ENCODE data around the gene PFDN4. TPM values are rescaled to one million over a fixed set of nuclear protein-coding genes. Genes with fewer than 3 reads are reported as not detected.

PFDN4 gene
- total and polyA plus RNA-seq, 2 of the 4 experiments (the other 2 are of a cell fraction): 14.9 to 93.2 TPM

DNA sequence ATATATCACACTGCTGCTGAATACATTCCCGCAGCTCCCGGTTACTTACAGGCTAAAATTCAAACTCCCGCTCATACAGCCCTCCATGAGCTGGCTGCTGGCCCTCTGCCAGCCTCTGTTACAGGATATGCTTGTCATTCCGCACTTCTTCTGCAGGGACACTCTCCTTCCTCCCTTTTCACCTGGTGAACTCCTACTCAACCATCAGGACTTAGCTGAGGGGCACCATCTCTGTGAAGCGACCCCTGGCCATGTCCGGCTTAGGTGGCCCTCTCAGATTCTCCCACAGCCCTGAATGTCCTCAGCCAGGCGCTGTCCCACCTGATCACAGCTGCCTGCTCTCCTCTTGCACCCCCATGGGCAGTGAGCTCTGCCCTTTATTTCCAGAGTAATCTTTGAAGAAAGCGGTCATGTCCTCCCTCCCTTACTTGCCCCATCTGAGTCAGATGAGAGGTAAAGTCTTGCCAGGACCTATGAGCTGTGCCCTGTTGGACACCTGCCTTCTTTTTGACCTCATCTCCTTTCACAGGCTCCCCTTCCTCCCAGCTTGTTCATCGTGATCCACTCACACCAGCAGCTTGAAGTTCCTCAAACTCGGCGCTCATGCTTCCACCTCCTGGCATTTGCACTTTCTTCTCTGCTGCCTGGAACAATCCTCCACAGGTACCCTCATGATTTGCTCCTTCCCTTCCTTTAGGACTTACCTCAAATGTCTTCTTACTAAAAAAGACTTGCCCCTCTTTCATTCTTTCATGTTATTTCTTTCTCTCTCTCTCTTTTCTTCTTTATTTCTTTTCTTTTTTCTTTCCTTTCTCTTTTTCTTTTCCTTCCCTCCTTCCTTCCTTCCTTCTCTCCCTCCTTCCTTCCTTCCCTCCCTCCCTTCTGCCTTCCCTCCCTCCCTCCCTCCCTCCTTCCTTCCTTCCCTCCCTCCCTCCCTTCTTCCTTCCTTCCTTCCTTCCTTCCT is 39.7 kb upstream of the PFDN4 start:
- WGBS, 2 experiments (ENCODE audit: extremely low coverage in 2 of 2, insufficient read length in 1 of 2): 44% methylated on average over 5 of the region's 11 CpGs; no CpG with 5 or more reads in 1 of the 2 experiments
- Histone ChIP-seq H2BK15ac (ENCODE audit: low read depth, low read length) (no peak overlapping the region), H2BK20ac (ENCODE audit: low read depth, low read length) (no peak overlapping the region), H3K79me1 (ENCODE audit: low read depth in 1 of 2, low read length in 2 of 2) (no peaks in the 10 kb centered on the region), H3K9me1 (ENCODE audit: insufficient read depth, low read length) (no peaks in the 10 kb centered on the region), H3K4me3 (ENCODE audit: insufficient read depth, low read depth, low read length) (no peak overlapping the region), H3K18ac (ENCODE audit: low read depth, low read length) (no peak overlapping the region), H4K5ac (ENCODE audit: low read depth, low read length) (no peak overlapping the region), H3K14ac (replicated peaks; ENCODE audit: low read depth, low read length) (no peak overlapping the region), H4K8ac (ENCODE audit: low read depth in 2 of 2, low read length in 2 of 2) (no peak overlapping the region), H2BK120ac (ENCODE audit: low read depth, low read length) (no peak overlapping the region), H3K56ac (ENCODE audit: extremely low read depth, insufficient read depth, low read length) (no peak overlapping the region), H3K4ac (ENCODE audit: low read depth, low read length) (no peak overlapping the region), H3K23ac (ENCODE audit: low read depth, low read length) (no peak overlapping the region), H3K4me2 (ENCODE audit: low read depth, low read length) (no peak overlapping the region), H3K4me1 (ENCODE audit: control insufficient read depth, insufficient read depth, low read length) (no peaks in the 10 kb centered on the region; the same call in 1 of the 2 replicates), H3K27me3 (ENCODE audit: control insufficient read depth, insufficient read depth, low read length) (peaks cover 56% of the 10 kb centered on the region), H2AFZ (replicated peaks; ENCODE audit: low read length, poor library complexity) (no peak overlapping the region), H4K91ac (ENCODE audit: insufficient read depth, low read depth, low read length) (no peak overlapping the region), H3K9ac (ENCODE audit: low read depth, low read length) (no peak overlapping the region), H3K9me3 (ENCODE audit: control insufficient read depth, insufficient read depth, low read length) (no peaks in the 10 kb centered on the region), H4K20me1 (ENCODE audit: insufficient read depth, low read length) (no peaks in the 10 kb centered on the region), H2AK5ac (ENCODE audit: low read depth, low read length) (no peak overlapping the region), H2BK5ac (ENCODE audit: low read depth, low read length, poor library complexity, severe bottlenecking) (no peak overlapping the region), H3K36me3 (ENCODE audit: control insufficient read depth, insufficient read depth, low read length) (no peaks in the 10 kb centered on the region), H2AK9ac (replicated peaks; ENCODE audit: low read depth, low read length, poor library complexity) (no peak overlapping the region), H3K27ac (ENCODE audit: insufficient read depth, low read length) (no peak overlapping the region)
- dilution Hi-C loops (cut with HindIII; ENCODE audit: low sequenced_read_pairs, unreplicated experiment) (no loop called here), in situ Hi-C loops (cut with MboI; ENCODE audit: low sequenced_read_pairs) (no loop called here), intact Hi-C loops (cut with micrococcal nuclease) (no loop called here)
- ATAC-seq (ENCODE audit: low read depth): no peak
- POLR2A ChIA-PET (ENCODE audit: unreplicated experiment): no interaction called here
- DNase-seq: peak; percentile 23
- TF ChIP-seq BHLHE40 (IDR thresholded peaks at IDR 0.05; ENCODE audit: low read depth, low read length): no peak
- TF ChIP-seq CEBPB (IDR thresholded peaks at IDR 0.05; ENCODE audit: low read depth, low read length): no peak
- TF ChIP-seq MXI1 (IDR thresholded peaks at IDR 0.05; ENCODE audit: borderline replicate concordance, low read depth, low read length): no peak
- TF ChIP-seq CHD1 (IDR thresholded peaks at IDR 0.05; ENCODE audit: low read depth, low read length): no peak
- TF ChIP-seq FOS (IDR thresholded peaks at IDR 0.05; ENCODE audit: low read depth, low read length): no peak
- TF ChIP-seq POLR2A (IDR thresholded peaks at IDR 0.05; ENCODE audit: low read depth, low read length): no peak
- no peak for TF ChIP-seq MAFK (IDR thresholded peaks at IDR 0.05; ENCODE audit: low read depth, low read length)
- TF ChIP-seq RAD21 (IDR thresholded peaks at IDR 0.05; ENCODE audit: low read length): no peak
- TF ChIP-seq, protein P1, sequence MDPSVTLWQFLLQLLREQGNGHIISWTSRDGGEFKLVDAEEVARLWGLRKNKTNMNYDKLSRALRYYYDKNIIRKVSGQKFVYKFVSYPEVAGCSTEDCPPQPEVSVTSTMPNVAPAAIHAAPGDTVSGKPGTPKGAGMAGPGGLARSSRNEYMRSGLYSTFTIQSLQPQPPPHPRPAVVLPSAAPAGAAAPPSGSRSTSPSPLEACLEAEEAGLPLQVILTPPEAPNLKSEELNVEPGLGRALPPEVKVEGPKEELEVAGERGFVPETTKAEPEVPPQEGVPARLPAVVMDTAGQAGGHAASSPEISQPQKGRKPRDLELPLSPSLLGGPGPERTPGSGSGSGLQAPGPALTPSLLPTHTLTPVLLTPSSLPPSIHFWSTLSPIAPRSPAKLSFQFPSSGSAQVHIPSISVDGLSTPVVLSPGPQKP (IDR thresholded peaks at IDR 0.05; ENCODE audit: borderline replicate concordance, low read depth, low read length): no peak
- no TSS peak for BruUV-seq (replicated peaks)
- CTCF ChIA-PET: interaction anchor here (1.0 to 1.4 kb wide), 2 partner anchors 10 to 65 kb away, joined by 3 to 6 read pairs; no protein-coding TSS in a partner anchor
